H9 (cell line): ENCODE results near the gene C19orf53. TPM values are rescaled to one million over a fixed set of nuclear protein-coding genes. Genes with fewer than 3 reads are reported as not detected.
"Not testable (repeated sequence)": the region's sequence is repeated elsewhere in the genome, so short reads cannot be mapped to it uniquely, and the experiment has no call there.

Experiments
- DNase-seq: peaks from one replicate; pipeline ENCODE4 v3.0.0-alpha.2; 2017
- H2AFZ ChIP-seq: one replicate; pipeline ENCODE4 v1.6.1; 2013; ENCODE audit warnings: mild to moderate bottlenecking, low read length, control low read depth, moderate library complexity
- H2AK5ac ChIP-seq: 2 replicates; pipeline ENCODE4 v1.6.1; 2013; ENCODE audit warnings: low read length, control low read depth, mixed read lengths; ENCODE audit not compliant: insufficient read length
- H2BK120ac ChIP-seq: one replicate; pipeline ENCODE4 v1.6.1; 2013; ENCODE audit warnings: low read depth, mild to moderate bottlenecking, low read length, control low read depth, inconsistent platforms; ENCODE audit not compliant: poor library complexity, severe bottlenecking
- H2BK12ac ChIP-seq: 2 replicates; pipeline ENCODE4 v1.6.1; 2013; ENCODE audit warnings: low read length, control low read depth, mixed read lengths, low read depth; ENCODE audit not compliant: insufficient read length
- H2BK15ac ChIP-seq: 2 replicates; pipeline ENCODE4 v1.6.1; 2013; ENCODE audit warnings: low read depth, low read length, control low read depth
- H2BK20ac ChIP-seq: one replicate; pipeline ENCODE4 v1.6.1; 2013; ENCODE audit warnings: low read depth, mild to moderate bottlenecking, low read length, control low read depth, inconsistent platforms; ENCODE audit not compliant: poor library complexity, severe bottlenecking
- H2BK5ac ChIP-seq: 2 replicates; pipeline ENCODE4 v1.6.1; 2013; ENCODE audit warnings: low read length, control low read depth, mixed read lengths; ENCODE audit not compliant: insufficient read length
- H3K14ac ChIP-seq: 2 replicates; pipeline ENCODE4 v1.6.1; 2013; ENCODE audit warnings: low read length, control low read depth; ENCODE audit not compliant: insufficient read depth
- H3K18ac ChIP-seq: 2 replicates; pipeline ENCODE4 v1.6.1; 2013; ENCODE audit warnings: low read depth, mild to moderate bottlenecking, mixed read lengths, low read length, control low read depth; ENCODE audit not compliant: insufficient read length
- H3K23ac ChIP-seq: 2 replicates; pipeline ENCODE4 v1.6.1; 2013; ENCODE audit warnings: low read length, control low read depth, mixed read lengths, low read depth; ENCODE audit not compliant: insufficient read length
- H3K23me2 ChIP-seq: 2 replicates; pipeline ENCODE4 v1.6.1; 2013; ENCODE audit warnings: low read depth, mild to moderate bottlenecking, mixed read lengths, low read length, control low read depth; ENCODE audit not compliant: insufficient read length, poor library complexity, severe bottlenecking
- H3K27ac ChIP-seq: 2 replicates; pipeline ENCODE4 v1.5.1; 2013; ENCODE audit warnings: low read length, control low read depth, mixed read lengths, low read depth; ENCODE audit not compliant: insufficient read length
- H3K27me3 ChIP-seq: 2 replicates; pipeline ENCODE4 v1.6.1; 2013; ENCODE audit warnings: low read length, control low read depth, inconsistent platforms; ENCODE audit not compliant: insufficient read depth
- H3K4ac ChIP-seq: 2 replicates; pipeline ENCODE4 v1.6.1; 2013; ENCODE audit warnings: low read depth, mild to moderate bottlenecking, control low read depth, inconsistent platforms, low read length, moderate library complexity
- H3K4me1 ChIP-seq: 2 replicates; pipeline ENCODE4 v1.6.1; 2013; ENCODE audit warnings: low read length, control low read depth, inconsistent platforms; ENCODE audit not compliant: insufficient read depth
- H3K4me2 ChIP-seq: 2 replicates; pipeline ENCODE4 v1.6.1; 2013; ENCODE audit warnings: low read length, control low read depth, mixed read lengths; ENCODE audit not compliant: insufficient read length, insufficient read depth
- H3K56ac ChIP-seq: 2 replicates; pipeline ENCODE4 v1.6.1; 2013; ENCODE audit warnings: low read depth, mild to moderate bottlenecking, mixed read lengths, low read length, control low read depth; ENCODE audit not compliant: insufficient read length
- H3K79me1 ChIP-seq: 2 replicates; pipeline ENCODE4 v1.6.1; 2013; ENCODE audit warnings: low read depth, mild to moderate bottlenecking, moderate library complexity, low read length, control low read depth, inconsistent platforms; ENCODE audit not compliant: insufficient read depth, poor library complexity, severe bottlenecking
- H3K79me2 ChIP-seq: 2 replicates; pipeline ENCODE4 v1.6.1; 2013; ENCODE audit warnings: low read length, control low read depth, inconsistent platforms; ENCODE audit not compliant: insufficient read depth
- H3K9ac ChIP-seq: 2 replicates; pipeline ENCODE4 v1.6.1; 2013; ENCODE audit warnings: low read length, control low read depth, mixed read lengths; ENCODE audit not compliant: insufficient read length; ENCODE audit errors: extremely low read depth
- H3K9me3 ChIP-seq: one replicate; pipeline ENCODE4 v1.6.1; 2013; ENCODE audit warnings: low read depth, low read length, inconsistent platforms; ENCODE audit not compliant: control insufficient read depth
- H3T11ph ChIP-seq: one replicate; pipeline ENCODE4 v1.6.1; 2013; ENCODE audit warnings: mild to moderate bottlenecking, low read length, control low read depth, inconsistent platforms
- H4K20me1 ChIP-seq: one replicate; pipeline ENCODE4 v1.6.1; 2013; ENCODE audit not compliant: control insufficient read depth, insufficient read length, insufficient read depth
- H4K5ac ChIP-seq: 2 replicates; pipeline ENCODE4 v1.6.1; 2013; ENCODE audit warnings: low read depth, mild to moderate bottlenecking, mixed read lengths, low read length, control low read depth; ENCODE audit not compliant: insufficient read length
- H4K8ac ChIP-seq: replicated peaks from 2 replicates; pipeline ENCODE4 v1.6.1; 2013; ENCODE audit warnings: low read length, control low read depth, mixed read lengths, low read depth; ENCODE audit not compliant: insufficient read length
- H4K91ac ChIP-seq: 2 replicates; pipeline ENCODE4 v1.6.1; 2013; ENCODE audit warnings: low read depth, mild to moderate bottlenecking, moderate library complexity, mixed read lengths, low read length, control low read depth; ENCODE audit not compliant: insufficient read length
- H3K27ac Mint-ChIP-seq, 3 experiments: 2 replicates in 2 of 3; 3 replicates in 1 of 3; pipeline ENCODE4 v1.8.0; 2020 to 2021; ENCODE audit warnings: mixed read lengths in 3 of 3, mild to moderate bottlenecking in 1 of 3, moderate library complexity in 1 of 3
- H3K27me3 Mint-ChIP-seq: 2 replicates; pipeline ENCODE4 v1.8.0; 2021; ENCODE audit warnings: low read depth, mild to moderate bottlenecking, moderate library complexity, mixed read lengths
- H3K36me3 Mint-ChIP-seq, 3 experiments: 2 replicates in 2 of 3; 3 replicates in 1 of 3; pipeline ENCODE4 v1.8.0; 2020 to 2021; ENCODE audit warnings: low read depth in 3 of 3, mixed read lengths in 3 of 3; ENCODE audit not compliant: insufficient read depth in 1 of 3
- H3K4me1 Mint-ChIP-seq, 2 experiments: 2 replicates each; pipeline ENCODE4 v1.8.0; 2020; ENCODE audit warnings: mixed read lengths in 2 of 2
- H3K4me3 Mint-ChIP-seq, 2 experiments: 2 replicates in 1 of 2; 3 replicates in 1 of 2; pipeline ENCODE4 v1.8.0; 2020 to 2021; ENCODE audit warnings: mild to moderate bottlenecking in 2 of 2, mixed read lengths in 2 of 2, moderate library complexity in 1 of 2
- H3K9me3 Mint-ChIP-seq, 2 experiments: 2 replicates in 1 of 2; 3 replicates in 1 of 2; pipeline ENCODE4 v1.8.0; 2020; ENCODE audit warnings: mild to moderate bottlenecking in 2 of 2, mixed read lengths in 2 of 2, moderate library complexity in 1 of 2
- CTCF ChIP-seq: fragments of 200-600 bp; sonication (generic); conservative IDR thresholded peaks from 3 replicates; pipeline ENCODE4 v1.8.0; 2021; ENCODE audit warnings: antibody characterized with exemption, mild to moderate bottlenecking
- WGBS: extraction: QIAGEN DNeasy Blood & Tissue Kit; methylation state at CpG from one replicate; pipeline ENCODE4 v1.1.7; 2013; ENCODE audit warnings: missing lambda C conversion rate, low lambda C conversion rate, mixed read lengths; ENCODE audit not compliant: insufficient read length; ENCODE audit errors: extremely low coverage; 5-methylcytosine and 5-hydroxymethylcytosine counted together
- total RNA-seq: library from RNA; stranded (reverse); gene quantifications from 2 replicates; pipeline ENCODE4 v1.2.1, GENCODE V29; 2021

The C19orf53 gene
- total RNA-seq, 1 experiment from 2014 or later: 129 TPM

- Mint-ChIP-seq H3K4me1 (peaks cover 8 to 11% of the 10 kb centered on the region in 2 experiments), H3K9me3 (no peaks in the 10 kb centered on the region), H3K4me3 (no peak overlapping the region), H3K27me3 (no peaks in the 10 kb centered on the region), H3K36me3 (no peaks in the 10 kb centered on the region), H3K27ac (0 out of 7 replicates have a peak overlapping the region, but pooled peaks of 1 of the 3 experiments have one; percentile 31)
- Histone ChIP-seq H2BK5ac (no peak overlapping the region), H3T11ph (no peak overlapping the region), H3K56ac (no peak overlapping the region), H3K27me3 (no peaks in the 10 kb centered on the region), H4K5ac (no peak overlapping the region), H3K27ac (no peak overlapping the region), H3K23ac (no peak overlapping the region), H2AFZ (no peak overlapping the region), H3K18ac (no peak overlapping the region), H3K9me3 (no peaks in the 10 kb centered on the region), H2BK12ac (no peak overlapping the region), H4K20me1 (no peaks in the 10 kb centered on the region), H3K14ac (no peak overlapping the region), H3K4me1 (no peaks in the 10 kb centered on the region), H3K23me2 (no peaks in the 10 kb centered on the region), H4K8ac (no peak overlapping the region), H4K91ac (no peak overlapping the region), H2BK15ac (no peak overlapping the region), H2BK120ac (no peak overlapping the region), H3K4me2 (no peak overlapping the region), H2AK5ac (no peak overlapping the region), H3K79me1 (no peaks in the 10 kb centered on the region), H3K79me2 (no peaks in the 10 kb centered on the region), H2BK20ac (no peak overlapping the region), H3K4ac (no peak overlapping the region), H3K9ac (no peak overlapping the region)
- no peak for TF ChIP-seq CTCF
- no CpG with 5 or more reads among the region's 8 CpGs for WGBS
- no peak for DNase-seq
Measured at GRCh38 chr19:13790354-13790753, 16.1 kb downstream of the C19orf53 start.

- not testable (repeated sequence) for H3K36me3 Mint-ChIP-seq, H3K4me3 Mint-ChIP-seq
- H3K27ac Mint-ChIP-seq: peak overlapping the region in 2 of 3 experiments; percentile 82 to 95; a peak in 2 of 7 replicates
Measured at GRCh38 chr19:13793317-13793716, 19.1 kb downstream of the C19orf53 start.

More at GRCh38 chr19:13793317-13793716, 19.1 kb downstream of the C19orf53 start:
- H2AFZ ChIP-seq, H3K27ac ChIP-seq, H2BK5ac ChIP-seq, H4K8ac ChIP-seq, H2AK5ac ChIP-seq, H3K14ac ChIP-seq, H3K23ac ChIP-seq, H4K91ac ChIP-seq, H4K20me1 ChIP-seq, H2BK120ac ChIP-seq, H3K9me3 Mint-ChIP-seq, H3K27me3 Mint-ChIP-seq, H3K18ac ChIP-seq, H3T11ph ChIP-seq, H3K56ac ChIP-seq, H2BK15ac ChIP-seq, H2BK20ac ChIP-seq, H3K4ac ChIP-seq, H3K23me2 ChIP-seq, H3K9me3 ChIP-seq, H3K4me2 ChIP-seq, DNase-seq, H3K4me1 ChIP-seq, H4K5ac ChIP-seq, H2BK12ac ChIP-seq, H3K9ac ChIP-seq, H3K27me3 ChIP-seq, H3K79me2 ChIP-seq, H3K79me1 ChIP-seq: not testable (repeated sequence)
- peaks cover 15 to 17% of the 10 kb centered on the region in 2 experiments for H3K4me1 Mint-ChIP-seq
- no CpG with 5 or more reads among the region's 9 CpGs for WGBS
